ENCODE measurements around the gene ZBTB5. TPM values are rescaled to one million over a fixed set of nuclear protein-coding genes. Genes with fewer than 3 reads are reported as not detected.
"Not testable (repeated sequence)": the region's sequence is repeated elsewhere in the genome, so short reads cannot be mapped to it uniquely, and the experiment has no call there.

ZBTB5 gene
- 1 to 10 TPM; 7.0 to 7.6 TPM for total RNA-seq

DNA sequence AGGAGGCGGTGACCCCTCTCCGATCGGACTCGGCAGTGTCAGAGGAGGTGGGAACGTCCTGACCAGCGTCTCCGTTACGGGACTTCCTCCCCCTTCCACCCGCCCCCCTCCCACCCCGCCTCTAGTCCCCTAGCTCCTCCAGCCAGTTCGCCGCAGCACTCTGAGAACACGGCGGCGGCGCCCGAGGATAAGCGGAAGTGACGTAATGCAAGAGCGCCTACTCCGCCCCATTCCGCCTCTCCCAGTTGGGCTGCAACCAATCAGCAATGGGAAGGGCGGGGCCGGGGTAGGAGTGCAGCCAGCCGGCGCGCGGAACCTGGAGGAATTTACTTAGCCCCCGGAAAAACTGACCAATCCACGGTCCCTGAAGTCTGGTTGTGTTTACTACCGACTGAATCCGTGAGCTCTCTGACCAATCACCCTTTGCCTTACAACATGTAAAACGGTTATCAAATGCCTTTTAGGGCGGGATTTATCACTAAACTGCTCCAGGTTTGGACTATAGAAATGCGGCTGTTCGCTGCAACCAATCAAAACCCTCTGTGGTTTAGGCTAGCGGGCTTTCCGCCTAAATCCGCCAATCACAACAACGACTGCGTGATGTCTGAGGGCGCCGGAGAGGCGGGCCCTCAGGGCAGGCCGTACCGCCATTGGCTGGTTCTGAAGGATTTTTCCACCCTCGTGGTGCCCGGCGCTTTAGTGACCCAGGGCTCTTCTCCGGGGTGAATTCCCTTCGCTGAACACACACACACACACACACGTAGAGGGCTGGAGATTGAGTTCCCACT, at the start of gene ZBTB5:
TSS of gene ZBTB5 (minus strand) at position 202 of the 788 bp plus-strand sequence. CDS start 22,899 bp downstream, outside the sequence.
- peak; percentile 99 for DNase-seq
- H3K4me3 Mint-ChIP-seq: peak within 1 kb of the TSS; percentile 97
- peak within 1 kb of the TSS; percentile 98 for H3K27ac Mint-ChIP-seq
- no peaks in the 10 kb centered on the region for H3K9me3 Mint-ChIP-seq
- peaks cover 32% of the 10 kb centered on the region for H3K4me1 Mint-ChIP-seq
- H3K36me3 Mint-ChIP-seq: peaks cover 12% of the 10 kb centered on the region
- H3K27me3 Mint-ChIP-seq: no peaks in the 10 kb centered on the region

- H3K4me3 Mint-ChIP-seq: no peak overlapping the region
- H3K27ac Mint-ChIP-seq: no peak overlapping the region
- no peaks in the 10 kb centered on the region for H3K9me3 Mint-ChIP-seq
- DNase-seq: no peak
- H3K36me3 Mint-ChIP-seq: peaks cover 5% of the 10 kb centered on the region
- no peaks in the 10 kb centered on the region for H3K27me3 Mint-ChIP-seq
- H3K4me1 Mint-ChIP-seq: no peaks in the 10 kb centered on the region
Measured at GRCh38 chr9:37514999-37515398, 49.7 kb upstream of the ZBTB5 start.

GRCh38 chr9:37514415-37514814, 49.2 kb upstream of the ZBTB5 start:
- DNase-seq, H3K9me3 Mint-ChIP-seq, H3K4me1 Mint-ChIP-seq, H3K27ac Mint-ChIP-seq, H3K36me3 Mint-ChIP-seq, H3K4me3 Mint-ChIP-seq, H3K27me3 Mint-ChIP-seq: not testable (repeated sequence)

GRCh38 chr9:37512437-37512836, 47.2 kb upstream of the ZBTB5 start:
- H3K4me3 Mint-ChIP-seq: no peak overlapping the region
- no peak for DNase-seq
- H3K36me3 Mint-ChIP-seq: peaks cover 4% of the 10 kb centered on the region
- no peak overlapping the region for H3K27ac Mint-ChIP-seq
- H3K27me3 Mint-ChIP-seq: no peaks in the 10 kb centered on the region
- no peaks in the 10 kb centered on the region for H3K9me3 Mint-ChIP-seq
- H3K4me1 Mint-ChIP-seq: peaks cover under 1% of the 10 kb centered on the region

- H3K4me3 Mint-ChIP-seq: no peak overlapping the region
- H3K27ac Mint-ChIP-seq: no peak overlapping the region
- H3K36me3 Mint-ChIP-seq: peaks cover 7% of the 10 kb centered on the region
- H3K4me1 Mint-ChIP-seq: peaks cover 3% of the 10 kb centered on the region
- no peak for DNase-seq
- H3K27me3 Mint-ChIP-seq: no peaks in the 10 kb centered on the region
- H3K9me3 Mint-ChIP-seq: no peaks in the 10 kb centered on the region
Measured at GRCh38 chr9:37511016-37512010, 46.1 kb upstream of the ZBTB5 start.

DNA sequence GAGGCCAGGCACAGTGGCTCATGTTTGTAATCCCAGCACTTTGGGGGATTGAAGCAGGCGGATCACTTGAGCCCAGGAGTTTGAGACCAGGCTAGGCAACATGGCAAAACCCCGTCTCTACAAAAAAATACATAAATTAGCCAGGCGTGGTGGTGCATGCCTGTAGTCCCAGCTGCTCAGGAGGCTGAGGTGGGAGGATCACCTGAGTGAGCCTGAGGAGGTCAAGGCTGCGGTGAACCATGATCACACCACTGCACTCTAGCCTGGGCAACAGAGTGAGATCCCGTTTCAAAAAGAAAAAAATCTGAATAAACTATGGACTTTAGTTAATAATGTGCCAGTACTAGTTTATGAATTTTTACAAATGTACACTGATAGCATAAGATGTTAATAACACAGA, 44.8 kb upstream of the ZBTB5 start:
- not testable (repeated sequence) for H3K4me3 Mint-ChIP-seq, DNase-seq, H3K4me1 Mint-ChIP-seq, H3K9me3 Mint-ChIP-seq, H3K36me3 Mint-ChIP-seq, H3K27me3 Mint-ChIP-seq, H3K27ac Mint-ChIP-seq

GRCh38 chr9:37509536-37509935, 44.3 kb upstream of the ZBTB5 start:
- no peak for DNase-seq
- Mint-ChIP-seq H3K9me3 (no peaks in the 10 kb centered on the region), H3K27ac (no peak overlapping the region), H3K36me3 (peaks cover 7% of the 10 kb centered on the region), H3K4me1 (peaks cover 5% of the 10 kb centered on the region), H3K27me3 (no peaks in the 10 kb centered on the region), H3K4me3 (no peak overlapping the region)

GRCh38 chr9:37508834-37509206, 43.6 kb upstream of the ZBTB5 start:
- no peak for DNase-seq
- Mint-ChIP-seq H3K4me3 (no peak overlapping the region), H3K4me1 (peaks cover 8% of the 10 kb centered on the region), H3K9me3 (no peaks in the 10 kb centered on the region), H3K36me3 (peaks cover 7% of the 10 kb centered on the region), H3K27me3 (no peaks in the 10 kb centered on the region), H3K27ac (no peak overlapping the region)

DNA sequence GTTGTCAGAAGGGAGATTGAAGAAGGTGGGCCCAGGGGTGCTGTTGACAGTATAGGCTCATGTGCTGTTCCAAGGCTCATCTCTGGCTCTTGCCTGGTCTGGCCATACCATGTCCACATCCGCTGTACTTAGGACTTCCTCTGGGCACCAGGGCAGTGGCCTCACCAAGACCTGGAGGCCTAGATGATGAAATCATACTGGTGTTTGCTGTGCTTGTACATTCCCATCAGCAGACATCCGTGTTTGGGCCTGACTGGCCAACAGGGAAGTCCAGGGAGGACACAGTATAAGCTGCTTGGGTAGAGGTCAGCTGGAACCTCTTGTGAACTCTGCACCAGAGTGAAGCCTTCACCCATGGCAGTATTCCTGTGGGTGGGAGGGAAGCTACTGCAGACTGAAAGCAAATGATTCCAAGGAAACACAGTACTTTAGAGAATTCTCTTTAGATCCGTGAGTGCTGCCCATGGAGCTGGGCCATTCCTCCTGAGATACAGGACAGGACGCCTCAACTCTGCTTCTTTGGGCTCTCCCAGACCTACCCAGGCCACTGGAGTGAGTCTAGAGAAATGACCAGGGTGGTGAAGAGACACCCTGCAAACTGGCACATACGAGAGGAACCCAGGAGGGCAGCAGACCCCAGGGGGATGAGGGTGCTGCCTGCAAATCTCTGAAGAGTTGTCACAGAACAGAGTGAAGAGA, 43.0 kb upstream of the ZBTB5 start:
- Mint-ChIP-seq H3K27me3 (no peaks in the 10 kb centered on the region), H3K9me3 (no peaks in the 10 kb centered on the region), H3K36me3 (peaks cover 11% of the 10 kb centered on the region), H3K4me1 (peaks cover 10% of the 10 kb centered on the region), H3K4me3 (no peak overlapping the region), H3K27ac (no peak overlapping the region)
- no peak for DNase-seq

DNA sequence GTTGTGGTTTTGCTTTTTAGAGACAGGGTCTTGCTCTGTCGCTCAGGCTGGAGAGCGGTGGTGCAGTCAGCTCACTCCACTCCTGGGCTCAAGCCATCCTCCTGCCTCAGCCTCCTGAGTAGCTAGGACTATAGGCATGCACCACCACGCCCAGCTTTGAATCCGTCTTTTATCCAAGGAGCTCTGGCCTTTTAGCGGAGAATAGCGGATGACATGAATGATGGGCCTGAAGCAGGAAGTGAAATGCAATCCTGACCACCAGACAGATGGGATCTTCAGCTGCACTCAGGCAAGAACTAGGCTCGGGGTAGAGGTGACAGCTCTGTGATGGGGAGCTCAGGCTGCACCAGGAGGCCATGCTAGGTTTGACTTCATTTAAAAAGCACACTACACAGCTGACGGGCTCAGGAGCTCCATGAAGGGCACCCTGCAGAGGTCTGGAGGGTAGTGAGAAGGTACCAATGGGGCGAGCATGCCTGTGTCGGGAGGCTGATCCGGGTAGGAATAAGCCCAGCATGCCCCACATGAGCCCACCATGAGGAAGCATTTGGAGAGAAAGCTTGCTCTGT, 42.4 kb upstream of the ZBTB5 start:
- H3K27ac Mint-ChIP-seq: no peak overlapping the region
- no peak for DNase-seq
- peaks cover 18% of the 10 kb centered on the region for H3K36me3 Mint-ChIP-seq
- no peak overlapping the region for H3K4me3 Mint-ChIP-seq
- no peaks in the 10 kb centered on the region for H3K27me3 Mint-ChIP-seq
- H3K9me3 Mint-ChIP-seq: no peaks in the 10 kb centered on the region
- peaks cover 10% of the 10 kb centered on the region for H3K4me1 Mint-ChIP-seq

GRCh38 chr9:37504605-37505004, 39.4 kb upstream of the ZBTB5 start:
- no peak overlapping the region for H3K27ac Mint-ChIP-seq
- no peak overlapping the region for H3K4me3 Mint-ChIP-seq
- DNase-seq: no peak

DNA sequence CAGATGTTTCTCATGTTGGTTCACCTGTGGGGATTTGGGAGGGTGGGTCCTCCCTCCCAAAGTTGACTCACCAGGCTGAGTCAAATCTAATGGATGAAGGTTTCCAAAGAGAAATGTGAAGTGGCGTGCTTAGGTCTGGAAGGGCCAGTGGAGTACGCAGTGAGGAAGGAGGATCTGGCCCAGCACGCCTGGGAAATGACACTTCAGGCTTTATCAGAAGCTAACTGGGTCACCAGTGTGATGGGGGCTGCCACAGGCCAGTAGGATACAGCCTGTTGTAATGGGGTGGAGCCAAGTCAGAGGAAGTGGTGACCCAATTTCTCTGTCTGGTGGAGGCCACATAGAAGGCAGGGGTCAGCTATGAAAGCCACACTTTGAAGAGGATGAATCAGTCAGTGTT, 38.5 kb upstream of the ZBTB5 start:
- no peak overlapping the region for H3K27ac Mint-ChIP-seq
- peaks cover 10% of the 10 kb centered on the region for H3K4me1 Mint-ChIP-seq
- no peaks in the 10 kb centered on the region for H3K27me3 Mint-ChIP-seq
- no peak overlapping the region for H3K4me3 Mint-ChIP-seq
- H3K36me3 Mint-ChIP-seq: peaks cover 34% of the 10 kb centered on the region
- DNase-seq: no peak
- H3K9me3 Mint-ChIP-seq: no peaks in the 10 kb centered on the region

More at GRCh38 chr9:37504605-37505004, 39.4 kb upstream of the ZBTB5 start:
- Mint-ChIP-seq H3K27me3 (no peaks in the 10 kb centered on the region), H3K9me3 (no peaks in the 10 kb centered on the region), H3K36me3 (peaks cover 31% of the 10 kb centered on the region), H3K4me1 (peaks cover 10% of the 10 kb centered on the region)

GRCh38 chr9:37501957-37502596, 36.8 kb upstream of the ZBTB5 start:
- Mint-ChIP-seq H3K9me3 (no peaks in the 10 kb centered on the region), H3K4me1 (peaks cover 12% of the 10 kb centered on the region), H3K36me3 (peaks cover 35% of the 10 kb centered on the region), H3K4me3 (no peak overlapping the region), H3K27me3 (no peaks in the 10 kb centered on the region), H3K27ac (peak overlapping the region; percentile 23)
- DNase-seq: no peak

DNA sequence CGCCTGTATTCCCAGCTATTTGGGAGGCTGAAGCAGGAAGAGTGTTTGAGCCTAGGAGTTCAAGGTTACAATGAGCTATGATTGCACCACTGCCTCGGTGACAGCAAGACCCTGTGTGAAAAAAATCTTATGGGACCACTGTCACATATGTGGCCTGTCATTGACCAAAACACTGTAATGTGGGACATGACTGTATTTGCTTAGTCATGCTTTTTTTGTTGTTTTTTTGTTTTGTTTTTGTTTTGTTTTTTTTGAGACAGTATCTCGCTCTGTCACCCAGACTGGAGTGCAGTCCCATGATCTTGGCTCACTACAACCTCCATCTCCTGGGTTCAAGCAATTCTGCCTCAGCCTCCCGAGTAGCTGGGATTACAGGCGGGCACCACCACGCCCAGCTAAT, 34.0 kb upstream of the ZBTB5 start:
- Mint-ChIP-seq H3K4me3 (no peak overlapping the region), H3K36me3 (peaks cover 54% of the 10 kb centered on the region), H3K27ac (no peak overlapping the region), H3K9me3 (no peaks in the 10 kb centered on the region), H3K27me3 (no peaks in the 10 kb centered on the region), H3K4me1 (peaks cover 15% of the 10 kb centered on the region)
- DNase-seq: no peak
